Left lung (tissue), 10 donors: Measurements from ENCODE around the gene EPHA2. TPM values are rescaled to one million over a fixed set of nuclear protein-coding genes. Genes with fewer than 3 reads are reported as not detected.
A peak's percentile ranks its signal among the peaks of the same experiment; 100 is the strongest.

ENCODE experiments used
- ATAC-seq: fragments of 200-7000 bp; cut with Tn5 transposase; one replicate; pipeline ENCODE4 v1.9.1; 2020; ENCODE audit warnings: moderate library complexity
- DNase-seq, 4 donors: peaks; one replicate each; pipeline ENCODE4 v3.0.0-alpha.2; 2013 to 2020
- H3K27ac ChIP-seq, 2 donors: fragments of 200-600 bp; sonication (generic) in 1 of 2; one replicate each; pipeline versions ENCODE4 v1.5.0 to v1.8.0; 2020 to 2021
- H3K27me3 ChIP-seq, 2 donors: fragments of 200-600 bp; sonication (generic) in 1 of 2; one replicate each; pipeline versions ENCODE4 v1.5.0 to v1.8.0; 2020 to 2021
- H3K36me3 ChIP-seq, 2 donors: fragments of 200-600 bp; sonication (generic) in 1 of 2; one replicate each; pipeline versions ENCODE4 v1.5.0 to v1.8.0; 2020 to 2021
- H3K4me1 ChIP-seq, 2 donors: fragments of 200-600 bp; one replicate each; pipeline ENCODE4 v1.8.0; 2021
- H3K4me3 ChIP-seq, 2 donors: fragments of 200-600 bp; sonication (generic) in 1 of 2; one replicate each; pipeline versions ENCODE4 v1.5.0 to v1.8.0; 2020 to 2021; ENCODE audit warnings: mild to moderate bottlenecking in 1 of 2
- H3K9me3 ChIP-seq, 2 donors: fragments of 200-600 bp; sonication (generic) in 1 of 2; one replicate each; pipeline versions ENCODE4 v1.5.0 to v1.8.0; 2020 to 2021
- intact Hi-C, 2 donors: fragments of 100-400 bp; cut with DNase I; formaldehyde crosslinking; loops; one replicate each; pipeline versions ENCODE4 v1.11.2 to v1.14.2; 2022
- polyA plus RNA-seq, 6 donors: library from polyadenylated mRNA; unstranded; fragments of 120-200 nt; gene quantifications; one replicate each; pipeline ENCODE4 v1.2.1, GENCODE V29; 2013; ENCODE audit not compliant: insufficient read length in 6 of 6
- total RNA-seq, 2 donors: library from RNA; stranded (reverse); fragmentation: NEBNext Ultra II Directional; extraction: Animal tissue kit (Norgen Biotek cat#: 25700); gene quantifications; one replicate each; pipeline ENCODE4 v1.2.1, GENCODE V29; 2021
- TF ChIP-seq, protein P1 (sequence below), 2 donors: fragments of 200-600 bp; sonication (generic) in 1 of 2; IDR thresholded peaks; one replicate each; pipeline versions ENCODE4 v1.5.0 to v1.8.0; 2021; ENCODE audit warnings: antibody characterized with exemption in 2 of 2
- donor health status: DM: no; HTN: yes; CAD: no.
- donor health status: DM: no; HTN: no; CAD: no.

The EPHA2 gene
- total and polyA plus RNA-seq, 8 donors: 12.6 to 62.6 (median 33.9) TPM

DNA sequence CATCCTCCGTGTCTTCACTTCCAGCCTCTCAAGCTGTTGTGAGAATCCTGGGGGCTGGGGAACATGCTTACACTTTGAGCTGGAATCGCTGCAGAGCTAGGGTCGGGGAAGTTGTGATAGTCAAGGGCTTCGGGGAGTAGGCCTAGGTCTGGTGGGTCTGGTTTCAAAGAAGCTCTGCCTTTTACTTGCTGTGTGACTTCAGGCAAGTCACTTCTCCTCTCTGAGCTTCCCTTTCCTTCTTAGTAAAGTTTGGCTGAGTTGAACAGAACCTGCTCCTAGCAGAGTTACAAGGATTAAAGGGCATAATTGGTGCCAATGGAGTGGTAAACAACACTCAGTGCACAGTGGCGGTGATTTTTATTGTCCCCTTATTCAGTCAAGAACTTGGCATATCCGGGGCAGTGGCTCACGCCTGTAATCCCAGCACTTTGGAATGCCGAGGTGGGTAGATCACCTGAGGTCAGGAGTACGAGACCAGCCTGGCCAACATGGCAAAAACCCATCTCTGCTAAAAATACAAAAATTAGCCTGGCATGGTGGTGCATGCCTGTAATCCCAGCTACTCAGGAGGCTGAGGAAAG, 30.9 kb upstream of the EPHA2 start:
- no peaks in the 10 kb centered on the region for H3K27me3 ChIP-seq
- TF ChIP-seq, protein P1, sequence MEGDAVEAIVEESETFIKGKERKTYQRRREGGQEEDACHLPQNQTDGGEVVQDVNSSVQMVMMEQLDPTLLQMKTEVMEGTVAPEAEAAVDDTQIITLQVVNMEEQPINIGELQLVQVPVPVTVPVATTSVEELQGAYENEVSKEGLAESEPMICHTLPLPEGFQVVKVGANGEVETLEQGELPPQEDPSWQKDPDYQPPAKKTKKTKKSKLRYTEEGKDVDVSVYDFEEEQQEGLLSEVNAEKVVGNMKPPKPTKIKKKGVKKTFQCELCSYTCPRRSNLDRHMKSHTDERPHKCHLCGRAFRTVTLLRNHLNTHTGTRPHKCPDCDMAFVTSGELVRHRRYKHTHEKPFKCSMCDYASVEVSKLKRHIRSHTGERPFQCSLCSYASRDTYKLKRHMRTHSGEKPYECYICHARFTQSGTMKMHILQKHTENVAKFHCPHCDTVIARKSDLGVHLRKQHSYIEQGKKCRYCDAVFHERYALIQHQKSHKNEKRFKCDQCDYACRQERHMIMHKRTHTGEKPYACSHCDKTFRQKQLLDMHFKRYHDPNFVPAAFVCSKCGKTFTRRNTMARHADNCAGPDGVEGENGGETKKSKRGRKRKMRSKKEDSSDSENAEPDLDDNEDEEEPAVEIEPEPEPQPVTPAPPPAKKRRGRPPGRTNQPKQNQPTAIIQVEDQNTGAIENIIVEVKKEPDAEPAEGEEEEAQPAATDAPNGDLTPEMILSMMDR (IDR thresholded peaks at IDR 0.05): no peak
- peaks cover 14 to 23% of the 10 kb centered on the region in 2 donors for H3K4me1 ChIP-seq
- no peak for ATAC-seq
- peak in 1 of 4 donors; percentile 15 for DNase-seq
- H3K4me3 ChIP-seq: no peak overlapping the region
- H3K36me3 ChIP-seq: no peaks in the 10 kb centered on the region
- H3K9me3 ChIP-seq: no peaks in the 10 kb centered on the region
- intact Hi-C loops: loop anchor here in 1 of 2 donors (5.0 kb wide), 1 partner anchor 56 kb away; no protein-coding TSS in a partner anchor
- no peak overlapping the region for H3K27ac ChIP-seq

DNA sequence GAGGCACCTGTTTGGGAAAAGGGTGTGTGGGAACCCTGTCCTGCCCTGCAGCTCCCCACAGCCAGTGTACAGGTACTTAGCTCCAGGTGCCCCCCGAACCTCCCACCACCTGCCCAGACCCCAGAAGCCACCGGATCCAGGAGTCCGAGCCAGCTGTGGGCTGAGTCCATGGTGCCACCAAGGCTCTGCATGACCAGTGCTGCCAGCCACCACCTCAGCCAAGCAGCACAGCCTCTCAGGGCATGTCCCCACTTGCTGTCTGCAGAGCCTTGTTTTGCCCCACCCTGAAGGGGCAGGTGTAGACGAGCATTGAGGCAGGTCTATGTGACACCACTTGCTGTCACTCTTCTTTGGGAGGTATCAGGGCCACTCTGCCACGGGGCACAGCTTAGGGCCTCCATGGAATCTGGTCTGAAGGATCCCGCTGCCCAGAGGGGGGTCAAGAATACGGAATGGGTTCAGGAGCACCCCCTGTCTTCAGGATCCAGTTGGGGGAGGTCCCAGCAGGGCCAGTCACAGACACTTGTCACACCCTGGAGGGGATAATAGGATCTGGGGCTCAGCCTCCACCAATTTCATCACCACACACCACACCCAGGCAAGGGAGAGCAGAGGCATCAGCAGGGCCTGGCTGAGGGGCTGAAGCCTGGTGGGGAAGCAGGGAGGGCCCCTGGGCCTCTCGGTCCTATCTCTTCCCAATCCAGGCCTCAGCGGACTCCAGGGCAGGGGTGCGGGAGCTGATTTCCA, 28.9 kb upstream of the EPHA2 start:
- Histone ChIP-seq H3K4me1 (peaks cover 19 to 33% of the 10 kb centered on the region in 2 donors), H3K27me3 (no peaks in the 10 kb centered on the region), H3K4me3 (no peak overlapping the region), H3K36me3 (no peaks in the 10 kb centered on the region), H3K27ac (no peak overlapping the region), H3K9me3 (no peaks in the 10 kb centered on the region)
- intact Hi-C loops: loop anchor here in 1 of 2 donors (5.0 kb wide), 1 partner anchor 58 kb away; no protein-coding TSS in a partner anchor
- peak in 1 of 4 donors; percentile 56 for DNase-seq
- TF ChIP-seq, protein P1 (IDR thresholded peaks at IDR 0.05): no peak
- ATAC-seq: no peak

DNA sequence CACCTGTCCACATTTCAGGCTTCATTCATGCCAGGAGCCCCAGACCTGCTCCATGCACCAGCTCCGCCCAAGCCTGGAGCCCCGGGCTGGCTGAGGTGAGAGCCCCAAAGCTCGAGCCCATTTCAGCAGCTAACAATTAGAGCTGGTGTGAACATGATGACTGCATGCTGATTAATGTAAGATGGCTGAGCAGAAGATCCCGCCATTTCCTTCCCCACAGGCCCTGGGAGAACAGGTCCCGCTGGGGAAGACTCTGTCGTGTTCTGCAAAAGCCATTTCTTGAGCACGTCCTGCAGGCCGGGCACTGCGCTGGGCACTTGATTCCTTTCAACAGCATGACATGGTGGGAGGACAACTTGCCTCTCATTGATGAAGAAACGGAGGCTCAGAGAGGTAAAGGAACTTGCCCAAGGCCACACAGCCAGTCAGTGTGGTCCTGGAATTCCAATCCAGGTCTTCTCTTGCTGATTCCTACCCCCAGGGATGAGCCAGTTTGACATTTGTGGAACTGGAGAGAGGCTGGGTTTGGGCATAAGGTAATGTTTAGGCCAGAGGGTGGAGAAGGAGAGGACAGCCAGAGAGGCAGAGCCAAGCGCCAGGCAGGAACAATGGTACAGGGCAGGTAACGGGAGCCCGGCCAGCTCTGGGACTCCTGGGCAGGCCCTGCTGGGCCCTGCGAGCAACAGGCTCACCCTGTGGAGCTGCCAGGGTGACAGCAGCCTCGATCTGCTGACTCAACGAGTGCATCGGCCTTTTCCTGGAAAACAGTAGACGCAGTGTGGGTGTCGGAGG, 28.1 kb upstream of the EPHA2 start:
- H3K36me3 ChIP-seq: no peaks in the 10 kb centered on the region
- H3K4me1 ChIP-seq: peaks cover 20 to 33% of the 10 kb centered on the region in 2 donors
- intact Hi-C loops: no loop called here
- no peak for ATAC-seq
- no peaks in the 10 kb centered on the region for H3K9me3 ChIP-seq
- no peak overlapping the region for H3K4me3 ChIP-seq
- TF ChIP-seq, protein P1 (IDR thresholded peaks at IDR 0.05): no peak
- no peak overlapping the region for H3K27ac ChIP-seq
- no peak for DNase-seq
- no peaks in the 10 kb centered on the region for H3K27me3 ChIP-seq

DNA sequence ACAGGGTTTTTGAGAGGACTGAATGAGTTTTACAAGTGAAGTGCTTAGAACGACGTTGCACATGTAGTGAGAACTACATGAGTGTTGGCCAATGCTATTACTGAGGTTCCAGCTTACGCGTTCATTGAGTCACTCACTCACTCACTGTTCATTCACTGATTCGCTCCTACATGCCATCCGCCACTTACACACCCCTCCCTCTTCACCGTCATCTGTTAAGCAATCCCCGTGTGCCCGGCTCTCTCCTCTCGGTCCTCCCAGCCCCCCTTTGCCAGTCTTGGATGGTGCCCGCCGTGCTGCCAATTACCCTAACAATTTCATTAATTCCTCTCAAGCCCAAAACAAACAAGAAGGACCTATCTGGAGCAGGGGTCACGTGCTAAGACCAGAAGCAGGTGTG, 27.3 kb upstream of the EPHA2 start:
- intact Hi-C loops: no loop called here
- TF ChIP-seq, protein P1 (IDR thresholded peaks at IDR 0.05): no peak
- DNase-seq (peak in 2 of 4 donors; percentile 82 to 83), ATAC-seq (peak; percentile 60)
- Histone ChIP-seq H3K36me3 (no peaks in the 10 kb centered on the region), H3K9me3 (no peaks in the 10 kb centered on the region), H3K27me3 (no peaks in the 10 kb centered on the region), H3K4me1 (peaks cover 24 to 33% of the 10 kb centered on the region in 2 donors), H3K27ac (peak overlapping the region in 1 of 2 donors; percentile 81), H3K4me3 (no peak overlapping the region)
